CD4-positive, alpha-beta T cell treated with Interleukin-1 beta for 1 hour (primary cell): ENCODE results near the gene LAMA5.

Source experiments
- DNase-seq, 2 donors: peaks; one replicate each; pipeline ENCODE4 v3.0.0-alpha.2; 2020 to 2022

Gene LAMA5

GRCh38 chr20:62367136-62367632, at the start of gene LAMA5:
LAMA5 (minus strand) TSS chr20:62367312; CDS start chr20:62367245, 67 bp downstream.
- no peak for DNase-seq

GRCh38 chr20:62415354-62416111, 48.4 kb upstream of the LAMA5 start:
- DNase-seq: no peak

- DNase-seq: no peak
Observed at GRCh38 chr20:62413896-62414481, 46.9 kb upstream of the LAMA5 start.

GRCh38 chr20:62413025-62413570, 46.0 kb upstream of the LAMA5 start:
- DNase-seq: no peak

- no peak for DNase-seq
Observed at GRCh38 chr20:62412194-62413024, 45.3 kb upstream of the LAMA5 start.

GRCh38 chr20:62411479-62412193, 44.5 kb upstream of the LAMA5 start:
- DNase-seq: no peak

- DNase-seq: no peak
Observed at GRCh38 chr20:62410746-62411478, 43.8 kb upstream of the LAMA5 start.

- DNase-seq: peak; percentile 26 to 34
Observed at GRCh38 chr20:62409931-62410745, 43.0 kb upstream of the LAMA5 start.

- no peak for DNase-seq
Observed at GRCh38 chr20:62409086-62409853, 42.2 kb upstream of the LAMA5 start.

- no peak for DNase-seq
Observed at GRCh38 chr20:62408640-62409039, 41.5 kb upstream of the LAMA5 start.

GRCh38 chr20:62408055-62408454, 40.9 kb upstream of the LAMA5 start:
- no peak for DNase-seq

GRCh38 chr20:62407221-62407992, 40.3 kb upstream of the LAMA5 start, which contains the start of gene CABLES2:
CABLES2 (minus strand) TSS chr20:62407285; CDS start chr20:62407276, 9 bp downstream.
- peak; percentile 92 to 93 for DNase-seq

GRCh38 chr20:62406635-62407176, 39.6 kb upstream of the LAMA5 start:
- DNase-seq: no peak

- no peak for DNase-seq
Observed at GRCh38 chr20:62405981-62406513, 38.9 kb upstream of the LAMA5 start.

- peak in 1 of 2 donors; percentile 19 for DNase-seq
Observed at GRCh38 chr20:62405108-62405980, 38.2 kb upstream of the LAMA5 start.

- DNase-seq: no peak
Observed at GRCh38 chr20:62404761-62405107, 37.6 kb upstream of the LAMA5 start.

- DNase-seq: no peak
Observed at GRCh38 chr20:62404112-62404665, 37.1 kb upstream of the LAMA5 start.
